BJ (cell line): Measurements from ENCODE around the gene SLC1A1. TPM values are rescaled to one million over a fixed set of nuclear protein-coding genes. Genes with fewer than 3 reads are reported as not detected.

ENCODE experiments used
- CTCF ChIA-PET: fragments of 350-600 bp; formaldehyde crosslinking; extraction: SDS; loops from one replicate; lab custom pipeline; 2021; ENCODE audit warnings: antibody characterized with exemption, inconsistent platforms; lab: Yijun Ruan, JAX
- POLR2A ChIA-PET: fragments of 300-600 bp; sonication (Branson Sonifier 250); formaldehyde crosslinking; extraction: SDS; loops from one replicate; lab custom pipeline; 2021; ENCODE audit warnings: antibody characterized with exemption; lab: Charles Lee
- DNase-seq: peaks from one replicate; pipeline ENCODE4 v3.0.0-alpha.2; 2011; ENCODE audit warnings: low read depth
- H3K27me3 ChIP-seq: 2 replicates; pipeline ENCODE4 v1.6.0; 2011; ENCODE audit warnings: low read length; ENCODE audit not compliant: control insufficient read depth, insufficient read depth
- H3K36me3 ChIP-seq: 2 replicates; pipeline ENCODE4 v1.5.1; 2011; ENCODE audit warnings: low read length; ENCODE audit not compliant: control insufficient read depth, insufficient read depth
- H3K4me3 ChIP-seq: 2 replicates; pipeline ENCODE4 v1.5.1; 2011; ENCODE audit warnings: low read depth, mild to moderate bottlenecking, control low read depth, low read length
- polyA plus RNA-seq: library from polyadenylated mRNA; depleted of rRNA; stranded (reverse); fragments of >200 nt; gene quantifications from 2 replicates; pipeline ENCODE4 v1.2.3, GENCODE V29; 2011
- TF ChIP-seq, protein P1 (sequence below): IDR thresholded peaks from 2 replicates; pipeline ENCODE4 v1.5.1; 2011; ENCODE audit warnings: low read depth, mild to moderate bottlenecking, control low read depth, inconsistent platforms, low read length, moderate library complexity; ENCODE audit not compliant: insufficient read depth

The SLC1A1 gene
- polyA plus RNA-seq, 1 experiment, result 6.4 TPM

DNA sequence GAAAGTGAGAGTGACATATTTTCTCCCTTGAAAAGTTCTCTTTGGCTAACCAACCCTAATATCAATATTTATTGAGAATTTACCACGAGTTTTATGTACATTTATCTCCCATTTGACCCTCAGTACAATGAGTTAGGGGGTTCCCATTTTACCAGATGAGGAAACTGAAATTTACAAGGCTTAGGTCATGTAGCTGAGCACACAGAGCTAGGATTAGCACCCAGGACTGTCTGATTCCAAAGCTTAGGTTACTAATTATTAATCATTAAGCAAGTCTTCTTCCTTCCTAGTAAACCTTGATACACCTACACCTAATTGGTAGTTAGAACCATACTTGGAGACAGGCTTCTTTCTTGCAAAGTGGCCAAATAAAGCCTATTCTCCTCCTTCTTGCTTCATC, 12.2 kb downstream of the SLC1A1 start:
- DNase-seq, result no peak
- ChIA-PET POLR2A (no interaction called here), CTCF (no interaction called here)
- TF ChIP-seq, protein P1, sequence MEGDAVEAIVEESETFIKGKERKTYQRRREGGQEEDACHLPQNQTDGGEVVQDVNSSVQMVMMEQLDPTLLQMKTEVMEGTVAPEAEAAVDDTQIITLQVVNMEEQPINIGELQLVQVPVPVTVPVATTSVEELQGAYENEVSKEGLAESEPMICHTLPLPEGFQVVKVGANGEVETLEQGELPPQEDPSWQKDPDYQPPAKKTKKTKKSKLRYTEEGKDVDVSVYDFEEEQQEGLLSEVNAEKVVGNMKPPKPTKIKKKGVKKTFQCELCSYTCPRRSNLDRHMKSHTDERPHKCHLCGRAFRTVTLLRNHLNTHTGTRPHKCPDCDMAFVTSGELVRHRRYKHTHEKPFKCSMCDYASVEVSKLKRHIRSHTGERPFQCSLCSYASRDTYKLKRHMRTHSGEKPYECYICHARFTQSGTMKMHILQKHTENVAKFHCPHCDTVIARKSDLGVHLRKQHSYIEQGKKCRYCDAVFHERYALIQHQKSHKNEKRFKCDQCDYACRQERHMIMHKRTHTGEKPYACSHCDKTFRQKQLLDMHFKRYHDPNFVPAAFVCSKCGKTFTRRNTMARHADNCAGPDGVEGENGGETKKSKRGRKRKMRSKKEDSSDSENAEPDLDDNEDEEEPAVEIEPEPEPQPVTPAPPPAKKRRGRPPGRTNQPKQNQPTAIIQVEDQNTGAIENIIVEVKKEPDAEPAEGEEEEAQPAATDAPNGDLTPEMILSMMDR, result no peak
- Histone ChIP-seq H3K27me3 (no peaks in the 10 kb centered on the region), H3K4me3 (no peak overlapping the region), H3K36me3 (no peaks in the 10 kb centered on the region)

DNA sequence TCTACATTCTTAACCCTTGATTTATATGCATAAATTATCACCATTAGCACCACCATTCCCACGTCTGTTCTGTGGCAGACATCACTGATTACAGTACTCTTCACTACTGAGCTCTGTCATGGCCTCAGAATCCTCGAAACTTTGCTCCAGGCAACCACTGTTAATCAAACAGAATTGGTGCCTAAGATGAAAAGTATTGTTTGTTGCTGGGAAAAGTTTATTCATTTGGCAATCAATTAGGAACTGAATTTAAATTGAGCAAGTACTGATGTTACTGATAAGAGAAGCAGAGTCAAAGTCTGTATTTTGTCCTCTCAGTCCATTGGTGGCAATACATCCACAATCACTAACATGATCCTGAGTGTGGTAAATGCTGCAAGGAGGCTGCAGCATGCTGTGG, 12.8 kb downstream of the SLC1A1 start:
- POLR2A ChIA-PET, result no interaction called here
- Histone ChIP-seq H3K4me3 (no peak overlapping the region), H3K36me3 (no peaks in the 10 kb centered on the region), H3K27me3 (no peaks in the 10 kb centered on the region)
- CTCF ChIA-PET, result no interaction called here
- no peak for DNase-seq
- TF ChIP-seq, protein P1, result no peak

DNA sequence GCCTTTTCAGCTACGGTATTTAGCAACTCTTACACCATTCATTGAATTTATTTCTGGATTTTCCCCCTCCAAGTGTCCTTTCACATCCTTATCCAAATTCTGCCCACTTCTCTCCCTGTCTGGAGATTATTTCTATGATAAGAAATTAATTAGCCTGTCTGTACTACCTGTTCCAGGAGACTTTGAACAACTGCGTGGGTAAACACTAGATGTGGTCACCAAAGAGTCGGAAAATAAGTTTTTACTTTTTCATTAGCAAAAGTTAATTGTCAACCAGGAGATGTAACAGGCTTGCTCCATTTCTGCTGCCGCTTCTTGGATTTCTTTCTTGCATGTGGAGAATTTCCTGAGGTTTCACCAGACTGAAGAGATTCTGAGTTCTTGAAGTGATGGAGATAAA, 14.0 kb downstream of the SLC1A1 start:
- CTCF ChIA-PET, result no interaction called here
- POLR2A ChIA-PET, result no interaction called here
- no peak for DNase-seq
- Histone ChIP-seq H3K36me3 (no peaks in the 10 kb centered on the region), H3K27me3 (no peaks in the 10 kb centered on the region), H3K4me3 (no peak overlapping the region)
- TF ChIP-seq, protein P1, result no peak

DNA sequence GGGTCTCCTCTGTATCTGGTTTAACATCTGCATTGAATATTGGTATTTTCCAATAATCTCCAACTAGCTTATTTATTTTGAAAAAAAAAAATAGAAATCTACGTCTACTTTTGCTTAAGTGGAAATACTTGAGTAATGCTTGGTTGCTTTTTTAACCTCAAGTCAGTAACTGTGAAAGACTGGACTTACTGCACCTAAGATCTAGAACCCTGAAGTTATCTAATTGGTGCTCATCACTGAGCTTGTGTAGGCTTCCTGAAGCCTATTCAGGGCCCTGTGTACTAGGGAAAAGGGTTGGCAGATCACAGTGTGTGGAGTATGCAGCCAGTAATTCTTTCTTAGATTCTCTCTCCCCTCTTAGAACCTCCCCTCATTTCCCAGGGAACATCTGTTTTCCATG, 16.2 kb downstream of the SLC1A1 start:
- DNase-seq, result no peak
- TF ChIP-seq, protein P1, result no peak
- CTCF ChIA-PET, result interaction anchor here (1.9 kb wide), 1 partner anchor 134 kb away, joined by 4 read pairs; no protein-coding TSS in a partner anchor
- Histone ChIP-seq H3K4me3 (no peak overlapping the region), H3K36me3 (no peaks in the 10 kb centered on the region; the same call in 1 of the 2 replicates), H3K27me3 (no peaks in the 10 kb centered on the region)
- POLR2A ChIA-PET, result interaction anchor here (0.7 kb wide), 1 partner anchor 234 kb away, joined by 4 read pairs; no protein-coding TSS in a partner anchor

DNA sequence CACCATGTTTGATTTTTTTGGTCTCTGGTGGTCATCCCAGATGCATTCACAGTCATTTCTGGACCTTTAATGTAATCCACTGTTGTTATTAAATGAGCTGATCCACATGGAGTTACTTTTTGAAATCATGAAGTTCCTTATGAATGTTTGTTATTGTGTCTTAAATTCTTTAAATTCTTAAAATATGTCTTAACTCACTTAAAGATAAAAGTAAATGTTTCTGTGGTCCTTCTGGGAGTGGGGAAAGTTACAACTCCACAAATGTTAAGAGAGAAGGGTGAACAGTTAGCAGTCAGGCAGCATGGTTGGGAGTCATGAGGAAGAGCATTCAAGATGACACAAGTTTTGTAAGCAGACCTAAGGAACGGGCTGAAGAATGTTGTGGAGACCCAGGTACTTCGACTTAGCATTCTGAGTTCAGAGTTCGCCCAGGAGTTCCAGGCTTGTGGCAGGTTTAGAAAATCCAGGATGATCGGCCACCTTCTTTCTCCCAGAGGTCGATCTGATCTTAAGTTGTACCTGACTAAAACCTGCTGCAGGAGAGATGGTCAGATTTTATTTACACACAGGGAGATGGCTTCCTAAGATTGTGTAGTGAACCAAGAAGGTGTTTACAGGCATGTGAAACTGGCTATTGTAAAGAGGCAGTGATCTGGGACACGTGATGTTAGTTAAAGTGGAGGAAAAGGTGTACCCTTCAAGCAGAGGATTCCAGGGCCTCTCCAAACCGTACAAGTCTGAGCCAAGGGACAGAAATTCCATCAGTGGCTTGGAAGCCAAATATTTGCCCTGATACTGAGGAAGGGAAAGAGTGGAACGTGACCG, 17.2 kb downstream of the SLC1A1 start:
- Histone ChIP-seq H3K27me3 (no peaks in the 10 kb centered on the region), H3K4me3 (no peak overlapping the region), H3K36me3 (no peaks in the 10 kb centered on the region; the same call in 1 of the 2 replicates)
- DNase-seq, result no peak
- TF ChIP-seq, protein P1, result no peak
- ChIA-PET CTCF (no interaction called here), POLR2A (no interaction called here)
